GM12878 (cell line): ENCODE results near the gene DIAPH2. TPM values are rescaled to one million over a fixed set of nuclear protein-coding genes. Genes with fewer than 3 reads are reported as not detected.

Experiments
- ATAC-seq: fragments of 200-7000 bp; cut with Tn5 transposase; 3 replicates; pipeline ENCODE4 v1.9.1; 2020; ENCODE audit warnings: mild to moderate bottlenecking, moderate library complexity
- BruUV-seq: library from RNA; stranded (reverse); fragments of 400-500 nt; replicated peaks from 2 replicates; lab custom pipeline; 2021; lab: Mats Ljungman, UMichigan
- CTCF ChIA-PET: fragments of 300-600 bp; sonication (Branson Sonifier 250); formaldehyde crosslinking; extraction: SDS; loops from one replicate; lab custom pipeline; 2021; ENCODE audit warnings: inconsistent platforms; lab: Yijun Ruan, JAX
- POLR2A ChIA-PET: fragments of 350-600 bp; formaldehyde crosslinking; extraction: SDS; loops from one replicate; lab custom pipeline; 2021; ENCODE audit warnings: inconsistent platforms; lab: Charles Lee
- RAD21 ChIA-PET: fragments of 300-600 bp; sonication (Branson Sonifier 250); formaldehyde crosslinking; loops from one replicate; lab custom pipeline; 2023; ENCODE audit warnings: antibody characterized with exemption; ENCODE audit not compliant: unreplicated experiment; lab: Charles Lee
- SMC1A ChIA-PET: fragments of 300-600 bp; sonication (Branson Sonifier 250); formaldehyde crosslinking; loops from one replicate; lab custom pipeline; 2023; ENCODE audit not compliant: unreplicated experiment, uncharacterized antibody; lab: Charles Lee
- DNase-seq: peaks from one replicate; pipeline ENCODE4 v3.0.0-alpha.2; 2011; ENCODE audit warnings: low read depth, low spot score
- FAIRE-seq: peaks from 3 replicates; lab custom pipeline; 2011; peaks lifted over from hg19 to GRCh38; lab: Jason Lieb, UNC
- H2AFZ ChIP-seq: 2 replicates; pipeline ENCODE4 v1.6.0; 2011; ENCODE audit warnings: low read depth, low read length, control low read depth; ENCODE audit not compliant: control insufficient read depth
- H3K27ac ChIP-seq: 2 replicates; pipeline ENCODE4 v1.5.1; 2011; ENCODE audit warnings: control low read depth; ENCODE audit not compliant: control insufficient read depth, insufficient read depth
- H3K27me3 ChIP-seq, 2 experiments: replicated peaks in 1 of 2; 2 replicates each; pipeline versions ENCODE4 v1.6.0 to v1.6.1; 2011; ENCODE audit warnings: low read length in 1 of 2; ENCODE audit not compliant: control insufficient read depth in 2 of 2, insufficient read depth in 2 of 2
- H3K36me3 ChIP-seq, 2 experiments: 2 replicates each; pipeline ENCODE4 v1.5.1; 2011; ENCODE audit warnings: low read length in 1 of 2; ENCODE audit not compliant: control insufficient read depth in 2 of 2, insufficient read depth in 2 of 2
- H3K4me1 ChIP-seq: 2 replicates; pipeline ENCODE4 v1.6.1; 2011; ENCODE audit warnings: mild to moderate bottlenecking, low read length, moderate library complexity, mixed read lengths; ENCODE audit not compliant: control insufficient read depth, insufficient read depth
- H3K4me2 ChIP-seq: 2 replicates; pipeline ENCODE4 v1.6.0; 2011; ENCODE audit warnings: control low read depth; ENCODE audit not compliant: control insufficient read depth, insufficient read depth
- H3K4me3 ChIP-seq: fragments of 200-600 bp; sonication (generic); 2 replicates; pipeline ENCODE4 v1.5.1; 2016
- H3K79me2 ChIP-seq: 2 replicates; pipeline ENCODE4 v1.6.0; 2011; ENCODE audit warnings: low read length; ENCODE audit not compliant: control insufficient read depth, insufficient read depth
- H3K9ac ChIP-seq: 2 replicates; pipeline ENCODE4 v1.8.0; 2011; ENCODE audit warnings: low read length, control low read depth, mixed read lengths; ENCODE audit not compliant: control insufficient read depth, insufficient read depth
- H3K9me3 ChIP-seq: replicated peaks from 3 replicates; pipeline ENCODE4 v1.5.1; 2011; ENCODE audit warnings: mild to moderate bottlenecking, low read length; ENCODE audit not compliant: control insufficient read depth, insufficient read depth
- H4K20me1 ChIP-seq: 2 replicates; pipeline ENCODE4 v1.6.0; 2011; ENCODE audit not compliant: control insufficient read depth, insufficient read depth
- CBX5 ChIP-seq: sonication (generic); IDR thresholded peaks from 2 replicates; pipeline ENCODE4 v1.6.1; 2016; ENCODE audit warnings: low read depth, moderate library complexity, mild to moderate bottlenecking, inconsistent platforms
- CUX1 ChIP-seq: IDR thresholded peaks from 2 replicates; pipeline ENCODE4 v1.6.1; 2012; ENCODE audit warnings: improper control_type of control experiment, low read depth, low read length; ENCODE audit not compliant: insufficient replicate concordance
- POLR2AphosphoS2 ChIP-seq: IDR thresholded peaks from 2 replicates; pipeline ENCODE4 v1.6.1; 2011; ENCODE audit warnings: low read depth, mild to moderate bottlenecking, low read length, improper control_type of control experiment, moderate library complexity
- SKIL ChIP-seq: fragments of 450-650 bp; IDR thresholded peaks from 2 replicates; pipeline ENCODE4 v1.6.1; 2017; ENCODE audit warnings: mild to moderate bottlenecking, low read depth, inconsistent platforms; ENCODE audit not compliant: poor library complexity, severe bottlenecking
- SPI1 ChIP-seq: IDR thresholded peaks from 2 replicates; pipeline ENCODE4 v1.6.1; 2011; ENCODE audit warnings: low read depth, mild to moderate bottlenecking, low read length, moderate library complexity, borderline replicate concordance; ENCODE audit not compliant: insufficient read depth
- ZBTB4 ChIP-seq: fragments of 450-650 bp; formaldehyde crosslinking; IDR thresholded peaks from 2 replicates; pipeline ENCODE4 v1.4.0; 2022; ENCODE audit warnings: mild to moderate bottlenecking, moderate library complexity
- ZNF687 ChIP-seq: fragments of 450-650 bp; IDR thresholded peaks from 2 replicates; pipeline ENCODE4 v1.6.1; 2017; ENCODE audit warnings: mild to moderate bottlenecking, moderate library complexity
- WGBS: methylation state at CpG from one replicate; pipeline ENCODE4 v1.1.6; 2016; ENCODE audit warnings: low lambda C conversion rate; ENCODE audit not compliant: insufficient replicate concordance, insufficient coverage; ENCODE audit errors: missing lambda C conversion rate; 5-methylcytosine and 5-hydroxymethylcytosine counted together
- in situ Hi-C: fragments of 300-500 bp; cut with MboI; formaldehyde crosslinking; loops from 9 replicates; pipeline ENCODE4 v1.14.3; 2018; ENCODE audit warnings: mixed read lengths
- intact Hi-C: fragments of 100-400 bp; cut with micrococcal nuclease; formaldehyde crosslinking; loops from one replicate; pipeline ENCODE4 v1.14.2; 2022; ENCODE audit not compliant: unreplicated experiment
- polyA plus RNA-seq, 11 experiments: library from polyadenylated mRNA; depleted of rRNA in 4 of 11; unstranded in 6 of 11; stranded (reverse) in 5 of 11; fragments of >200 nt; fragmentation: Nextera tagmentation in 4 of 11; fragmentation: Illumina TruSeq in 1 of 11; extraction: Ambion mirVana in 4 of 11; extraction: Trizol in 1 of 11; gene quantifications; 1 replicate in 1 of 11; 2 replicates in 10 of 11; pipeline versions ENCODE4 v1.2.1 to v1.2.3, GENCODE V29; 2011 to 2016; ENCODE audit warnings: inconsistent platforms in 2 of 11, missing spikeins in 2 of 11, low read depth in 1 of 11
- total RNA-seq, 4 experiments: library from RNA; depleted of rRNA in 3 of 4; stranded (reverse); fragments of >200 nt in 3 of 4; fragmentation: Illumina TruSeq in 1 of 4; extraction: Trizol in 1 of 4; gene quantifications; 2 replicates each; pipeline versions ENCODE4 v1.2.1 to v1.2.3, GENCODE V29; 2013 to 2021

DIAPH2 gene
- total and polyA plus RNA-seq, 10 of the 15 experiments (the other 5 are each of a cell fraction or from before 2014, with no cell fraction given), result 2.2 to 16.6 (median 8.8) TPM

GRCh38 chrX:96743367-96744073, 58.9 kb downstream of the DIAPH2 start:
- ChIA-PET CTCF (no interaction called here), RAD21 (no interaction called here), POLR2A (no interaction called here), SMC1A (no interaction called here)
- Histone ChIP-seq H3K27ac (no peak overlapping the region), H3K4me2 (no peak overlapping the region), H3K27me3 (no peaks in the 10 kb centered on the region), H3K9ac (no peak overlapping the region), H3K4me1 (no peaks in the 10 kb centered on the region), H3K36me3 (no peaks in the 10 kb centered on the region; a peak in 1 of 4 replicates), H3K4me3 (no peak overlapping the region), H2AFZ (no peak overlapping the region), H3K9me3 (no peaks in the 10 kb centered on the region), H3K79me2 (no peaks in the 10 kb centered on the region), H4K20me1 (no peaks in the 10 kb centered on the region)
- no peak for ATAC-seq
- no peak for DNase-seq
- 47% methylated on average over 1 of the region's 1 CpG for WGBS
- no TSS peak for BruUV-seq
- intact Hi-C loops (no loop called here), in situ Hi-C loops (no loop called here)
- no peak for FAIRE-seq
- TF ChIP-seq POLR2AphosphoS2, result no peak
- no peak for TF ChIP-seq CUX1
- no peak for TF ChIP-seq ZBTB4 (CRISPR knock-in tag)
- no peak for TF ChIP-seq SPI1
- no peak for TF ChIP-seq SKIL
- no peak for TF ChIP-seq CBX5
- TF ChIP-seq ZNF687, result no peak
